Urothelium cell line (cell line): Measurements from ENCODE around the gene SLC41A3.

Source experiments
- DNase-seq: peaks from one replicate; pipeline ENCODE4 v3.0.0; 2011; ENCODE audit warnings: low spot score, mixed read lengths
- FAIRE-seq: peaks from 2 replicates; lab custom pipeline; 2011; peaks lifted over from hg19 to GRCh38; lab: Jason Lieb, UNC

The SLC41A3 gene

DNA sequence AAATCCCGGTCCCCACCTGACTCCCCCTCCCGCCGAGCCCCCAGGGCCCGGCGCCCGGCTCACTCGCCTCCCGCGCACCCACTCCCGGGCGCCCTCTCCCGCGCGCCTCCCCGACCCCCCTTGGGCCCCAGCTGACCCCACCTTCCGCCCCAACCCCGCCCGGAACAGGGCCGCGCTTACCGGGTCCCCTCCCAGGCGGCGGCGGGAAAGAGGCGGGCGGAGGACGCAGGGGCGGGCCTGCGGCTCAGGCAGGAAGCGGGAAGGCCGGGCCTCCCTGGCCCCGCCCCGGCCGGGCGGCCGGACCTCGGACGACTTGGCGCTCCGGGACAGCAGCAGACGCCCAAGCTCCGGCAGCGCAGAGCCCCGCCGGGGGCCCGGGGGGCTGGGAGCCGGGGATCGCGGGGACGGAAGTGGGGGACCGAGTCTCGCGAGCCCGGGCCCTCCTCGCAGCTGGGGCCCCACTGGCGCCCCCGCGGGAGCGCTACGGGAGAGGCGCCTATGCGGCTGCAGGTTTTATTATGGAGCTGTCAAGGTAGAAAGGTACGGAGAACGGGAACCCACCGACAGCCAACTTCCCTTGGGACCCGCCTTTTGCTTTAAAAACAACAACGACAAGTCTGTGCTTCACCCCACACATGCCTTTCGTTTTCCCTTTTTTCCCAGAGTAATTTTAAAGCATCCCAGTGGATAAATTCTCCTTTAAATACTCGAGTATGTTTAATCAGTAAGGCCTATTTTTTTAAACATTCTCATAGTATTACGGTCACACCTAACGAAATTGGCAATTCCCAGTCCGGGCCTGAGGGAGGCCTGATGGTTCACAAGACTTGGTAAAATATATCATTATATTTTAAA, at the start of gene SLC41A3:
Gene SLC41A3, minus strand, starts transcription at position 212 of the 855 bp plus-strand sequence. CDS start 15,905 bp downstream, outside the sequence.
- DNase-seq (peak; percentile 96), FAIRE-seq (peak; percentile 48)

GRCh38 chr3:126133606-126134005, 49.7 kb upstream of the SLC41A3 start:
- DNase-seq, result no peak
- no peak for FAIRE-seq

GRCh38 chr3:126132751-126133511, 49.0 kb upstream of the SLC41A3 start:
- DNase-seq (peak; percentile 31), FAIRE-seq (no peak)

DNA sequence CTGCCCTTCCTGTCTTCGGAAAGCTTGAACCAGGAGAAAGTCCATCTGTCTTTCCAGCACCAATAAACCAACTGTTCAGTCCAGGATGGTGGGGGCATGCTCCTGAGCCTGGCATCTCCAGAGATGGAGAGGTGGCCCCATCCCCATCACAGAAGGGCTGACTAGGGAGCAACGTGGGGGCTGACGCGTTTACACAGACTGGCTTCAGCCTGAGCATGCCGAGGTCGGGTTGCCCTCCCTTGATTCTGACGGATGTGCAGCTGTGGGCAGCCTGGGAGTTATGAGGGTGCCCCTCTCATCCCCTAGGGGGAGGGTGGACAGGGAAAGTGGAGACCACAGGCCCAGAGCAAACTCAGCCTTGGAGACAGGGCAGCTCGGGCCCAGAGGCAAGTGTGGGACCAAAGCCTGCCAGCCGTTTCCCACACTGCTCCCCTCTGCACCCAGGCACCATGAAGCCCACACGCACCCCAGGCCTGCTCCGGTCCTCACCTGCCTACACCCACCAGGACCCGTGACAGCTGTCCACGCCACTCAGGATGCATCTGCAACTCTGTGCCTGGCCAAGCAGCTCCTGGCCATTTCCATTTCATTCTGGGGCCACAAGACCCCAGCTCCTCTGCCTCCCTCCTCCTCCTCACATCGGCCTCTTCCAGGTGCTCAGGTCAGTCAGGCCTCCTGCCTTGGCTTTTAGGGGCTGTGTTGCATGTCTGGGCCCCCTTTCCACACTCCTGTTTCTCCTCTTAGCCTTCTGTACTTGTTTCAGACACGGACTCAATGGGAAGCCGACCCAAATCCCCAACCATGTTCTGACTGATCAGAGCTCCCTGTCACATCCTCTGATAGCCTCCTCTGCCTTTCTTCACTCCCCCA, 48.2 kb upstream of the SLC41A3 start:
- no peak for DNase-seq
- FAIRE-seq, result no peak

GRCh38 chr3:126130981-126131745, 47.2 kb upstream of the SLC41A3 start:
- DNase-seq (no peak), FAIRE-seq (no peak)

DNA sequence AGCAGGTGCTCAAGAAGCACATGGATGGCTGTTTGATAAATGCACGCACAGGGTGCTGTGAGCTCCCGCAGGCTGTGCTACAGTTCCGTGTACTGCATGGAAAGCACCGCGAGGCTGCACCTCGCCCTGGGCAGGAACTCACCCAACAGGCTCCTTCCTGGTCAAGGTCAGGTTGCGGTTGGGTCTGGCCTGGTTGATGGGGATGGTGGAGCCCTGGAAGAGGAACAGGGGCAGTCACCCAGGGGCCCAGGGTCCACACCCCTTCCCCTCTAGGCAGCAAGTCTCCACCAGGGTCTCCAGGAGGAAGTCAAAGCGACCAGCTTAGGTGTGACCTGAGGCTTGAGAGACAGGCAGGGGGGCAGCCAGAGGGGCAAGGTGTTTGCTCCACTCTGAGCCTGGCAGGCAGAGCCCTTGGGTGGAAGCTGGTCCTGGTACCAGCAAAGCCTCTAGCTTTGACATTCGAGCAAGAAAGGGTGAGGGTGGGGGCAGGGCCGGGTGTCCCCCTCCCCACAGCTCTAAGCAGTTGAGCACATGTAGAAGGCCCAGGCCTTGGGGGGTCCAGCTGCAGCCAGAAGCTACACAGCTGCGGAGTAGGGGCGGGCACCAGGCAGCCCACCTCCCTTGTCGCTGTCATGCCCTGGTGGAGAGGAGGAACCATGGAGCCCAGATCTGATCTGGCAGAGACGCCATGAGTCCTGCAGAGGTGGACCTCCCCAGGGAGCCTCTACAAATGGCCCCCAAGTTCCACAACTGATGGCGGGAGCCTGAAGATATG, 46.3 kb upstream of the SLC41A3 start:
- FAIRE-seq (no peak), DNase-seq (no peak)

DNA sequence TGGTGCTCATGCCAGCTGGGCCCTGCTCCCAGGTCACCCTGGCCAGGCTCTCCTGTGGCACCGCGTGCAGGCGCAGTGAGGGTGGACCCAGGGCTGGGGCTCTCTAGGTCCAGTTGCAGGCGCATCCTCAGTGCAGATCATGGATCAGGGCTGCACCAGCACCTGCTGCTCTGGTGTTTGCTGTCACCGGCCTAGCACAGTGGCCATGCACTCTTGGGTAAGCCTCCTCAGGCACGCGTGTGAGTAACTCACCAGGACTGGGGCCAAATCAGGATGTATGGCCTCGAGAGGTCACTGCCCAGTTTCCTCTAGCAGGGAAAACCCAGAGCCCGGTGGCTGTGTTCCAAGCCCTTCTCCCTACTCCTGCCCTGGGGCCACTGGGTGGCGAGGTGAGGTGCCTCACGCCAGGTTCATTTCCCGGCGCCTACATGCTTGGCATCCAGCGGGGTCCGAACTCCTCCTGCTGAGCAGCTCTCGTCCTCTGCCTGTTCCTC, 45.5 kb upstream of the SLC41A3 start:
- DNase-seq, result no peak
- no peak for FAIRE-seq

DNA sequence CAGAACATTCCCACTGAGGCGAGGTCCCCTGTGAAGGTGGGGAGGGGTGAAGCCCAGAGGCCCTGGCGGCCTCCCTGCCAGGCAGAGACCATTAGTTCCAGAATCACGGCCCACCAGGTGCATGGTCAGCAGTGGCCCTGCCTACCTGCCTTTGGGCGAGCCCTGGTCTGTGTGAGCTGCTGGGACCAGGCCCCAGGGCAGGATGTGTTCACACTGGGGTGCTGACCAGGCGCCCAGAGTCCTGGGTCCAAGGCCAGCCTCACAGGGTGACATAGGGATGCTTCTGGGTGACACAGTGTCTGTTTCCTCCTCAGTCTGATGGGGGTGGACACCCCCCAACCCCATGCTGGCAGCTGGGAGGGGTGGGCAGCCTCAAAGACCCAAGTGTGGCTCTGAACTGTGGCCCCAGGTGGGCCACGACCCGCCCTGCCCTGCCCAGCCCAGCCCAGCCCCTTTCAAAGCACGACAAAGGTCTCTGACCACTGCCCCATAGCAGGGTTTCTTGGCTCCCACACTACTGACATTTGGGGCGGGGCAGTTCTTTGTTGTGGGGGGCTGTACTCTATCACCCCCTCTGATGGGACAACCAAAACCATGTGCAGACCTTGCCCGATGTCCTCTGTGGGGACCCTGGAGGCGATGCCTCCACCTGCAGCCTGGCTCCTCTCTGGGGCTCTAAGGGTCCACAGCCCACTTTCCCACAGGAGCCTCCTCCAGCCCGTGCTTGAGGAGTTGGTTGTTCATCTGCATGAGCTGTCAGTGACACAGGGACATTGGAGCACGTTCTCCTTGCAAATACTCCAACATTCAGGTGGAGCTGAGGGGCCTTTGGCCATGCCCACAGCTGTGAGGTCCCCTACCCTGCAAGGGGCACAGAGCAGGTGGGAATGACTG, 44.8 kb upstream of the SLC41A3 start:
- FAIRE-seq (no peak), DNase-seq (no peak)

GRCh38 chr3:126127904-126128303, 44.0 kb upstream of the SLC41A3 start:
- DNase-seq (no peak), FAIRE-seq (no peak)

- FAIRE-seq (no peak), DNase-seq (no peak)
These were observed 43.5 kb upstream of the SLC41A3 start for GRCh38 chr3:126127452-126127851.

DNA sequence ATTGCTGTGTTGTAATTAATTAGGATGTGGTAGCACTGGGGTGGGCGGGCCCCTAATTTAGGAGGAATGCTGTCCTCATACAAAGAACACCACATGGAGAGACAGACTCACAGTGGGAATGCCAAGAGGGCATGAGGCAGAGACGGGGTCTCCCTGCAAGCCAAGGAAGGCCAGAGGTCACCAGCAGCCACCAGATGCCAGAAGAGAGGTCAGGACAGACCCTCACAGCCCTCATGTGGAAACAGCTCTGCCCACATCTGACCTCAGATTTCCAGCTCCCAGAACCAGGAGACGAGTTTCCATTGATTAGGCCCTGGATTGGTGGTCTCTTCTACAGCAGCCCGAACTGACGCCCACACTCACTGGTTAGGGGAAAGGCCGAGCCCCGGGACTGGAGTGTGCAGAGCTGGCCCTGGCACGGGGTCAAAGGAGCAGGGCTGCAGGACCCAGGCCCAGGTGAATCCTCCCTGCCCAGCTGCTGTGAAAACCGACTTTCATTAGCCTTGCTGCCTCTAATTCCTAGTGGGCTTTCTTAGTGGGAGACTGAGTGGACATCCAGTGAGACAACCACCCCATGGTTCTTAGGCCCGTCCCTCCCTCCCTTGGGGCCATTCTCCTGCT, 43.0 kb upstream of the SLC41A3 start:
- FAIRE-seq (no peak), DNase-seq (no peak)

GRCh38 chr3:126126286-126126685, 42.4 kb upstream of the SLC41A3 start:
- FAIRE-seq, result no peak
- DNase-seq, result no peak

GRCh38 chr3:126125781-126126251, 41.9 kb upstream of the SLC41A3 start:
- DNase-seq (no peak), FAIRE-seq (no peak)

DNA sequence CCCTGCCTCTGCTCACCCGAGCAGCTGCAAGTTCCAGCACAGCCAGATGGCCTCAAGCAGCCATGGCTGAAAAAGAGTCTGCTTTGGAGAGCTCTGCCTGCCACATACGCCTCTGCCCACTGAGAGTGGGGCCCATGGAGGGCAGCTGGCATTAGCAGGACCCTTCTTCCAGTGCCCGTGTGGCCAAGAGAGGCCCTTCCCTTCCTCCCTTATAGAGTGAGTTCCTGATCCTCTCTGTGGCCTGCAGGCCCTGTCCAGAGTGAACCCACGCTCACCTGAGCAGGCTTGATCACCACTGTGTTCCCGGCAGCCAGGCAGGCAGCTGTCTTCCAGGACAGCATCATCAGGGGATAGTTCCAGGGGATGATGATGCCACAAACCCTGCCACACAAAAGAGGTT, 41.4 kb upstream of the SLC41A3 start:
- DNase-seq, result no peak
- FAIRE-seq, result no peak

DNA sequence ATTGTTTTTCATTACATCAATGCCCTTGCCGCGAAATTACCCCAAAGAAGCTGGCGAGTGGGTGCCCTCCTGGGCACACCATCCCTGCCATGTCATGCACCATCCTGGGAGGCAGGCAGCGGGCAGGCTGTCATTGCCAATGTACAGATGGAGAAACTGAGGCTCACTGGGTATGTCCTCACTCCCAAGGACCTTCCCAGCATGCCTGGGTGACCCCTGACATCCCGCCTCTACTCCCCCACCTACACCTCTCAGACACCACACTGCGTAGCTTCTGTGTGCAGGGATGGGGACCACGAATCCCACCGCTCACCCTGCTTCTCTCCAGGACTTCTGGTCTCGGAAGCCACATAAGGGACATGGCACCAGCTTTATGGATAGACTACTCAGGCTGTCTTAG, 41.0 kb upstream of the SLC41A3 start:
- DNase-seq (no peak), FAIRE-seq (no peak)

GRCh38 chr3:126124148-126124868, 40.4 kb upstream of the SLC41A3 start:
- no peak for DNase-seq
- no peak for FAIRE-seq

DNA sequence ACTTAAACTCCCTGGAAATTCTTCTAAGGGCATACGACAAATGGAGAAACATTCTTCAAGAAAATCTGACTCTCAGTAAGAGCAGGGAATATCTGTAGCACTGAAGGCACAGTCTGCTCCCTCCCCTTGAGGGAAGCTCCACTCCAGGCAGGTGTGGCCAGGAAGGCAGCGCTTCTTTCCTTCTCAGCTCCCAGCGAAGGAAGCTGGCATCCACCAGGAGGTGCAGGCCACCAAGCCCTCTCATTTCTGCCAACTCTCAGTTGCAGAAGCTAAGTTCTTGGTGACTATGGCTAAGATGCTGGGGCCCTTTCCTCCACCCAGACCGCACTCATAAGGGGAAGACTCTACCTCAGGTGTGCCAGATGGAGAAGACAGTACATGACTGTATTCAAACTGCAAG, 37.7 kb upstream of the SLC41A3 start:
- DNase-seq, result no peak
- peak; percentile 37 for FAIRE-seq
